Hippocampal formation (tissue), 2 donors: ENCODE results near the gene GMPR.
A peak's percentile ranks its signal among the peaks of the same experiment; 100 is the strongest.
"Not testable (repeated sequence)": the region's sequence is repeated elsewhere in the genome, so short reads cannot be mapped to it uniquely, and the experiment has no call there.

ENCODE experiments used
- DNase-seq, 2 donors: peaks; one replicate each; lab custom pipeline; 2025; lab: John Stamatoyannopoulos, UW

Gene GMPR

GRCh38 chr6:16244869-16245451 is 6.6 kb downstream of the GMPR start:
- no peak for DNase-seq

- DNase-seq = no peak
Observed at GRCh38 chr6:16248271-16248853, 10.0 kb downstream of the GMPR start.

DNA sequence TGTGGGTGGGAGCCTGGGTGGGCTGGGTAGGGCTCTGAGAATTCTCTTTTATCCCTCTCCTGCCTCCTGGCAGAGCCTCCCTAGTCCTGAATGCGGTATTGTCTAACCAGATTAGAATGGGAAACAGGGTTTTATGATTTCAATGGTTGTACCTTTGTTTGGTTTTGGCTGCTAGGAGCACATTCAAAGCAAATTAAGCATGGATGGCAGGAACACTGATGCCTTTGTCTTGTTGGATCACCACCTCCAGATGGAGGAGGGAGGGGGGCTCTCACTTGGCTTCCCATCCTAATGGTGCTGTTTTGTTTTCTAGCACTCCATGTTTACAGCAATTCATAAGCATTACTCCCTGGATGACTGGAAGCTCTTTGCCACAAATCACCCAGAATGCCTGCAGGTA is 11.6 kb downstream of the GMPR start:
- DNase-seq = peak; percentile 16 to 41

DNA sequence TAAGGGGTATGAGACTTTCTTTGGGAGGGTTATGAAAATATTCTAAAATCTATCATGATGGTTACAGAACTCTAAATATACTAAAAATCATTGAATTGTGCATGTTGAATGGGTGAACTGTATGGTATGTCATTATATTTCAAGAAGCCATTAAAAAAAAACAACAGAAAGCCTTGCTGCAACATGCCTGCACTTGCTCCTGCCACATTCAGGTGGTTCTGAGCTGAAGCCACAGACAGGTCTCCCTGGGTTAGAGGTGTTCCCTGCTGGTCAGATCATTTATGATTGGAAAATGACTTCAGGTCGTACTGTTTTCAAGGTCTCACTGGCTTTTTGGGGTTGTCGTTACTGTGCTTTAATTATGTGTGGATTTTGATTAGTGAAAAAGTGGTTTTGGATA is 13.3 kb downstream of the GMPR start:
- DNase-seq = no peak

DNA sequence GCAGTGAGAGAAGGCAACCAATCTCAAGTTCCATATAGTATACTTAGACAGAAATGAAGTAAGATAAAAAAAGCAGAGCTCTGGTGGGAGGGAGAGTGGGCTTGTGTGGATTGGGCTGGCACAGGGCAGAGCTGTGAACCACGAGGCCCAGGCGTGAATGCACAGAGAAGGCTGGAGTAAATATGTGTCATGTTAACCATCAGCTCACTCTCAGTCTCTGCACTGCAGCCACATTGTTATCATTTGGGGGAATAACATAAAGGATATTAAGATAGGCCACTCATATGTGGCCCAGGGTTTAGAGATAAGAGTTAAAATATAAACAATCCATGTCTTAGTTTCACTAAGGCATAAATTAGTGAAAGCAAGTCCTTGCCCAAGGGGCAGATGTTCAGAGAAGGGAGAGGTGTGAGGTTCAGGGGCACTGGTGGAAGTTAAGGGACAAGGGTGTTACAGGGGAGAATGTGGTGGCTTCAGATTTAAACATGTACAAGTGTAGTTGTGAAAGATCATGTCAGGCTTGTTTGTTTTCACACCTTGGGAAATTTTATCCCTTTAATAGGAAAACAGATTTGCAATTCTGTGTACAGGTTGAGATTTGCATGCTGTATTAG is 14.4 kb downstream of the GMPR start:
- DNase-seq = no peak

GRCh38 chr6:16253399-16254144 is 15.2 kb downstream of the GMPR start:
- no peak for DNase-seq

DNA sequence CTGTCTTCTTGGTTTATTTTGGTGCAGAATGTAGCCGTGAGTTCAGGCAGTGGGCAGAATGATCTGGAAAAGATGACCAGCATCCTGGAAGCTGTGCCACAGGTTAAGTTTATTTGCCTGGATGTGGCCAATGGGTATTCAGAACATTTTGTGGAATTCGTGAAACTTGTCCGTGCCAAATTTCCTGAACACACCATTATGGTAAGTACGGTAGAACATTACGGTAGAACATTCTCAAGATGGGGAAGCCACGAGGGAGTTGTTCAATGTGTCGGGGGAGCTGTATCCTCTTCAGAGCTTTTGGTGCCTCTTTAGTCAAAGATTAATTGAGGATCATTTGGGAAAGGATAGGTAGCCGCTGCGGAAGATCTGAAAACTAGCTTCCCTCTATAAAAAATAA is 16.1 kb downstream of the GMPR start:
- DNase-seq = no peak

DNA sequence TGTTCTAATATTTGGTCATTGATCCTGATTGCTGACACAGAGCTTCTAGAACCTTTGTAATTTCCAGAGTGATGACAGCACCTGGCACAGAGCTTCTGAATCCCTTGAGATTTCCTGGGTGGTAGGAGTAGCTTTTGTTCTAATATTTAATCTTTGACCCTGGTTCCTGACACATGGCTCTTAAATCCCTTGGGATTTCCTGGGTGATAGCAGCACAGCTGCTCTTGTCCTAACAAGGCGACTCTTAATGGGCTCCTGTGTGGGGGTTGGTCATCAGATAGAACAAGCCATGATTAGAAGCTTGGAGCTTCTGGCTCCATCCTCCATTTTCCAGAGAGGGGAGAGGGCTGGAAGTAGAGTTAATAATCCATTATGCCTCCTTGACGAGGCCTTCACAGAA is 18.4 kb downstream of the GMPR start:
- DNase-seq = no peak

- peak; percentile 21 to 39 for DNase-seq
Observed at GRCh38 chr6:16257999-16258708, 19.8 kb downstream of the GMPR start.

- DNase-seq = no peak
Observed at GRCh38 chr6:16258709-16259075, 20.3 kb downstream of the GMPR start.

DNA sequence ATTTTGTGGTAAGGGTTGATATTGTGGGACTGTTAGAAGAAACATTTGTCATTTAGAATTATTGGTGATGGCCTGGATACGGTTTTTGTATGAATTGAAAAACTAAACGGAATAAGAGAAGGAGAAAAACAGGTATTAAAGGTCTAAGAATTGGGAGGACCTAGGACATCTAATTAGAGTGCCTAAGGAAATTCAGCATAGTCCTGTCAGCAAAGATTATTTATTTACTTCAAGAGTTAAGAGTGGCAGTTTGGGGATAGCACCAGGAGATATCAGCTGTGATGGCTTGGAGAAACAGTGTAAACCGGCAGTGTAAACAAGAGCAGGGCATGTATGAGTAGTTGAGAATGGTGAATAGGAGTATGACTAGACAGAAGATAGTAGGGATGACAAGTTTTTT is 21.2 kb downstream of the GMPR start:
- not testable (repeated sequence) for DNase-seq

DNA sequence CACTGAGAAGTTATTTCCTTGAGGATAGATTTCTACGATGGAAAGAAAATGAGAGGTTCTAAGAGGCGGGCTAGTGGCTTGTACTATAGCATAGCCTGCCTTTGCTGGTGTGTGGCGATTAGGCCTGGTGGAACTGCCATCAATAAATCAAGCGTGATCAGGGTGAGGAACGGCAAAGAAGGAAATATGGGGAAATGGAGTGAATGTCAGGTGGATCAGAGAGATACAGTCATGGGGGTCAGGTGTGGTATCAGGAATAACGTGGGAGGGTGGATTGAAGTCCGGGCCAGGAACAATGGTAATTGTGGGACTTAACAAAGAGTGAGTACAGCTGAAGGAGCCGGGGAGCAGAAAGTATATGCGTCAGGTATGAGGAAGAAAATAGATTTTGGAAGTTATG is 22.2 kb downstream of the GMPR start:
- not testable (repeated sequence) for DNase-seq

DNA sequence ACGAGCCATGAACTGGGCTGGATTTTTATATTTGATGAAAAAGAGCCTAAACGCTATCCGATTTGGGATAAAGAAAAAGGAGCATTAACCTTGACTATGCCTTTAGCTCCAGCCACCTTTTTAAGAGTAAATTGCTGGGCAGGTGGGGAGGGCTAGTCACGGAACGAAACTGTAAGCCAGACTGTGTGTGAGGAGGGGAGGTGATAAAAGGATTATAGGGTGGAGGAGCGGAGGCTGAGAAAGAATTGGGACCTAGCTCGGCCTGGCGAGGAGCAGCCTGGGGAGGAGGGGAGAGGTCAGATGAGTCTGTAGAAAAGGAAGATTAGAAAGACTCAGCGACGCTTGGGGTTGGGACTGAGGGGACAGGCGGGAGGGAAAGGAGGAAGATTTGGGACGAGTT is 24.4 kb downstream of the GMPR start:
- not testable (repeated sequence) for DNase-seq

GRCh38 chr6:16263464-16264099 is 25.2 kb downstream of the GMPR start:
- DNase-seq = not testable (repeated sequence)

DNA sequence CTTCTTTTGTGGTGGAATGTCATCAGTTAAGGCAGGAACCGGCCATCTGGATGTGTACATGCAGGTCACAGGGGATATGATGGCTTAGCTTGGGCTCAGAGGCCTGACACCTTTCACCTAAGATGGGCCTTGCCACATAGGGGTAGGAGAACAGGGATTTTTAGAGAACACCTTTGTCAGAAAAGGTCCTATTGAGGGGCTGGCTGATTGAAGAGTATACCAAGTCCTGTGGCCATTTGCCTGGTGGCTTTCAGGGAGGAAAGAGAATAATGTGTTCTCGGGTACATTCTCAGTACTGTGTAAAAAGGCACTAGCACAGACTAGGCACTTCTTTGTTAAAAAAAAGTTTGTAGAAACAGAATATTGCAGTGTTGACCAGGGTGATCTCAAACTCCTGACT is 26.4 kb downstream of the GMPR start:
- no peak for DNase-seq

GRCh38 chr6:16265351-16266341 is 27.3 kb downstream of the GMPR start:
- no peak for DNase-seq

DNA sequence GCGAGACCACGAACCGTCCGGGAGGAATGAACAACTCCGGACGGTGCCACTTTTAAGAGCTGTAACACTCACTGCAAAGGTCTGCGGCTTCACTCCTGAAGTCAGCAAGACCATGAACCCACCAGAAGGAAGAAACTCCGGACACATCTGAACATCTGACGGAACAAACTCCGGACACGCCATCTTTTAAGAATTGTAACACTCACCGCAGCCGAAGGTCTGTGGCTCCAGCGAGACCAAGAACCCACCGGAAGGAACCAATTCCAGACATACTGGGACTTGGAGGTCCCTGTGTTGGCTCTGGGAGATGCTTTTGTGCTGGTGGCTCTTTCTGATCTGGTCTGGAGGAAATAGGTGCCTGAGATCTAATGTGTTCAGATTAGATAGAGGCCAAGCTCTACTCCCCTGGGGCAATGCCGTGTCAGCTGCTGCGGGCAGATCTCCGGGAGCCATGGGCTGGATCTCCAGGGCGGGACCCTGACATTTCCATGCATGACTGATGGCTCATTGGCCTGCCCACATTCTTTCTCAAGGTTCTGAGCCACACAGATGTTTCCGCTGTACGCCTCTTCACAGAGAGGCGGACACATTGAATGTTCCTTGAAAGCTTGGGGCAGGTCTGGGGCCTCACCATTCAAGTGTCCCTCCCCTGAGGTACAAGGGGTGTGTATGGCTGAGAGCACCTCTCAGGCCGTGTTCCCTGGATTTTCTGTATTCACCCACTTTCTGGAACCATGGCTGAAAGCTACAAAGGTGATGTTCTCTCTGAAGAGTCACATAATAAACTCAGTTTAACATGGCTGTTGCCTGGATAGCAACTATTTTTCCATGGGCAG is 29.3 kb downstream of the GMPR start:
- no peak for DNase-seq

DNA sequence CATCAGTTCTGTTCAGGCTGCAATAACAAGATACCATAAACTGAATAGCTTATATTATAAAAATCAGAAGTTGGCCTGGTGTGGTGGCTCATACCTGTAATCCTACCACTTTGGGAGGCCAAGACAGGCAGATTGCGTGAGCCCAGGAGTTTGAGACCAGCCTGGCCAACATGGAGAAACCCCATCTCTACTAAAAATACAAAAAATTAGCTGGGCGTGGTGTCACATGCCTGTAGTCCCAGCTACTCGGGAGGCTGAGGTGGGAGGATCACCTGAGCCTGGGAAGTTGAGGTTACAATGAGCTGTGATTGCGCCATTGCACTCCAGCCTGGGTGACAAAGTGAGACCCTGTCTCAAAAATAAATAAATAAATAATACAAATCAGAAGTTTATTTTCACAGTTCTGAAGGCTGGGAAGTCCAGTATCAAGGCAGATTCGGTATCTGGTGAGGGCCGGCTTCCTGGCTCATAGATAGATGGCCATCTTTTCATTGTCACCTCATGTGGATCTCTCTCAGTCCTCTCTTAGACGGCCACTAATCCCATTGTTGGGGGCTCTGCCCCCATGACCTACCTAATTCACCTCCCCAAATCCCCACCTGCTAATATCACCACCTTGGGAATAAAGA is 31.2 kb downstream of the GMPR start:
- not testable (repeated sequence) for DNase-seq

- no peak for DNase-seq
Observed at GRCh38 chr6:16270178-16270794, 31.9 kb downstream of the GMPR start.
